Astrocyte (in vitro differentiated cells and primary cell): Measurements from ENCODE around the gene CAMK2G. TPM values are rescaled to one million over a fixed set of nuclear protein-coding genes. Genes with fewer than 3 reads are reported as not detected.

Experiments
- DNase-seq: peaks from one replicate; pipeline ENCODE4 v3.0.0-alpha.2; 2010; ENCODE audit warnings: low read depth
- FAIRE-seq: peaks from 2 replicates; lab custom pipeline; 2011; peaks lifted over from hg19 to GRCh38; lab: Jason Lieb, UNC
- H2AFZ ChIP-seq: 2 replicates; pipeline ENCODE4 v1.6.0; 2012; ENCODE audit warnings: low read depth, low read length, inconsistent platforms
- H3K27ac ChIP-seq: 2 replicates; pipeline ENCODE4 v1.5.1; 2011; ENCODE audit warnings: low read depth, low read length, inconsistent platforms
- H3K27me3 ChIP-seq: 2 replicates; pipeline ENCODE4 v1.6.0; 2011; ENCODE audit warnings: low read length, inconsistent platforms; ENCODE audit not compliant: insufficient read depth
- H3K36me3 ChIP-seq: 2 replicates; pipeline ENCODE4 v1.5.1; 2011; ENCODE audit warnings: low read length, inconsistent platforms; ENCODE audit not compliant: insufficient read depth
- H3K4me1 ChIP-seq: 2 replicates; pipeline ENCODE4 v1.5.1; 2011; ENCODE audit warnings: low read length, inconsistent platforms; ENCODE audit not compliant: insufficient read depth
- H3K4me2 ChIP-seq: 2 replicates; pipeline ENCODE4 v1.6.0; 2012; ENCODE audit warnings: low read length, inconsistent platforms
- H3K4me3 ChIP-seq: 2 replicates; pipeline ENCODE4 v1.5.1; 2011; ENCODE audit warnings: low read depth, mild to moderate bottlenecking, low read length, inconsistent platforms; ENCODE audit not compliant: insufficient read depth
- H3K79me2 ChIP-seq: 2 replicates; pipeline ENCODE4 v1.6.0; 2012; ENCODE audit warnings: mild to moderate bottlenecking, low read length, inconsistent platforms; ENCODE audit not compliant: insufficient read depth
- H3K9ac ChIP-seq: 2 replicates; pipeline ENCODE4 v1.6.0; 2012; ENCODE audit warnings: mild to moderate bottlenecking, low read length, inconsistent platforms
- H3K9me3 ChIP-seq: 2 replicates; pipeline ENCODE4 v1.5.1; 2012; ENCODE audit warnings: low read depth, mild to moderate bottlenecking, low read length, inconsistent platforms; ENCODE audit not compliant: insufficient read depth
- H4K20me1 ChIP-seq: 2 replicates; pipeline ENCODE4 v1.6.0; 2012; ENCODE audit warnings: low read length, inconsistent platforms; ENCODE audit not compliant: insufficient read depth
- H3K27ac Mint-ChIP-seq: one replicate; pipeline ENCODE4 v1.8.0; 2021; ENCODE audit warnings: mild to moderate bottlenecking, mixed read lengths; ENCODE audit not compliant: unreplicated experiment
- H3K27me3 Mint-ChIP-seq: one replicate; pipeline ENCODE4 v1.8.0; 2021; ENCODE audit warnings: low read depth, mixed read lengths; ENCODE audit not compliant: unreplicated experiment
- H3K36me3 Mint-ChIP-seq: one replicate; pipeline ENCODE4 v1.8.0; 2021; ENCODE audit warnings: low read depth, mixed read lengths; ENCODE audit not compliant: unreplicated experiment
- H3K4me1 Mint-ChIP-seq: one replicate; pipeline ENCODE4 v1.8.0; 2021; ENCODE audit warnings: low read depth, mixed read lengths; ENCODE audit not compliant: unreplicated experiment
- H3K4me3 Mint-ChIP-seq: one replicate; pipeline ENCODE4 v1.8.0; 2021; ENCODE audit warnings: mild to moderate bottlenecking, moderate library complexity, mixed read lengths; ENCODE audit not compliant: unreplicated experiment
- H3K9me3 Mint-ChIP-seq: one replicate; pipeline ENCODE4 v1.8.0; 2021; ENCODE audit warnings: mild to moderate bottlenecking, mixed read lengths; ENCODE audit not compliant: unreplicated experiment
- EZH2 ChIP-seq: IDR thresholded peaks from 2 replicates; pipeline ENCODE4 v1.6.1; 2012; ENCODE audit warnings: mild to moderate bottlenecking, low read length, inconsistent platforms; ENCODE audit not compliant: insufficient read depth
- total RNA-seq: library from RNA; stranded (reverse); gene quantifications from 2 replicates; pipeline ENCODE4 v1.2.1, GENCODE V29; 2021
- TF ChIP-seq, protein P1 (sequence below): IDR thresholded peaks from 2 replicates; pipeline ENCODE4 v1.5.1; 2011; ENCODE audit warnings: low read depth, mild to moderate bottlenecking, inconsistent platforms, low read length, moderate library complexity; ENCODE audit not compliant: insufficient read depth

The CAMK2G gene
- total RNA-seq, 1 donor from 2014 or later: 19.8 TPM

DNA sequence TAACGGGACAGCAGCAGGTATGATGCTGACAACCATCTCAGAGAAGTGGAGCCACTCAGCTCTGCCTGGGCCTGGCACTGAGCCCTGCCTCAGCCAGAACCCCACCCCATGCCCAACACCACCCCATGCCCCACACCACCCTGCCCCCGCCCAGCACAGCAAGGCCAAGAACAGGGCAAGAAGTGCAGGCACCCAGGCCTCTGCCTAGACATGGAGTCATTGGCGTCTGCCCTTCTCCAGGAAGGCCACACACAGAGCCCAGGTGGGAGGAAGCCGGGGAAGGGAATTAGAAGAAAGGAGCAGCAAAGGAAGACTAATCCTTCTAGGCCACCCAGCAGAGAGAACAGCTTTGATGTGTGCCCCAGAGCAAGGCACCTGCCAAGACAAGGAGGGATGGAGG, 18.9 kb downstream of the CAMK2G start:
- H2AFZ ChIP-seq: no peak overlapping the region
- peaks cover 71% of the 10 kb centered on the region for H4K20me1 ChIP-seq
- H3K4me2 ChIP-seq: no peak overlapping the region
- H3K27ac Mint-ChIP-seq: no peak overlapping the region
- H3K4me1 Mint-ChIP-seq: peaks cover 19% of the 10 kb centered on the region
- H3K36me3 ChIP-seq: peaks cover 3% of the 10 kb centered on the region
- no peak for TF ChIP-seq EZH2
- TF ChIP-seq, protein P1, sequence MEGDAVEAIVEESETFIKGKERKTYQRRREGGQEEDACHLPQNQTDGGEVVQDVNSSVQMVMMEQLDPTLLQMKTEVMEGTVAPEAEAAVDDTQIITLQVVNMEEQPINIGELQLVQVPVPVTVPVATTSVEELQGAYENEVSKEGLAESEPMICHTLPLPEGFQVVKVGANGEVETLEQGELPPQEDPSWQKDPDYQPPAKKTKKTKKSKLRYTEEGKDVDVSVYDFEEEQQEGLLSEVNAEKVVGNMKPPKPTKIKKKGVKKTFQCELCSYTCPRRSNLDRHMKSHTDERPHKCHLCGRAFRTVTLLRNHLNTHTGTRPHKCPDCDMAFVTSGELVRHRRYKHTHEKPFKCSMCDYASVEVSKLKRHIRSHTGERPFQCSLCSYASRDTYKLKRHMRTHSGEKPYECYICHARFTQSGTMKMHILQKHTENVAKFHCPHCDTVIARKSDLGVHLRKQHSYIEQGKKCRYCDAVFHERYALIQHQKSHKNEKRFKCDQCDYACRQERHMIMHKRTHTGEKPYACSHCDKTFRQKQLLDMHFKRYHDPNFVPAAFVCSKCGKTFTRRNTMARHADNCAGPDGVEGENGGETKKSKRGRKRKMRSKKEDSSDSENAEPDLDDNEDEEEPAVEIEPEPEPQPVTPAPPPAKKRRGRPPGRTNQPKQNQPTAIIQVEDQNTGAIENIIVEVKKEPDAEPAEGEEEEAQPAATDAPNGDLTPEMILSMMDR: no peak
- H3K9me3 ChIP-seq: no peaks in the 10 kb centered on the region
- no peak for DNase-seq
- H3K4me1 ChIP-seq: peaks cover 39% of the 10 kb centered on the region
- no peaks in the 10 kb centered on the region for H3K27me3 Mint-ChIP-seq
- H3K27ac ChIP-seq: no peak overlapping the region
- no peak for FAIRE-seq
- peak overlapping the region; percentile 40 for H3K4me3 Mint-ChIP-seq
- H3K79me2 ChIP-seq: no peaks in the 10 kb centered on the region
- H3K9me3 Mint-ChIP-seq: no peaks in the 10 kb centered on the region
- H3K36me3 Mint-ChIP-seq: peaks cover 25% of the 10 kb centered on the region
- H3K4me3 ChIP-seq: no peak overlapping the region
- H3K9ac ChIP-seq: no peak overlapping the region
- H3K27me3 ChIP-seq: no peaks in the 10 kb centered on the region

- TF ChIP-seq, protein P1: no peak
- no peak for TF ChIP-seq EZH2
- no peak overlapping the region for H3K4me3 Mint-ChIP-seq
- peaks cover 63% of the 10 kb centered on the region for H4K20me1 ChIP-seq
- no peaks in the 10 kb centered on the region for H3K9me3 Mint-ChIP-seq
- H3K36me3 ChIP-seq: peaks cover 3% of the 10 kb centered on the region
- FAIRE-seq (no peak), DNase-seq (no peak)
- H3K27me3 ChIP-seq: no peaks in the 10 kb centered on the region
- no peak overlapping the region for H3K9ac ChIP-seq
- H3K36me3 Mint-ChIP-seq: peaks cover 27% of the 10 kb centered on the region
- no peaks in the 10 kb centered on the region for H3K9me3 ChIP-seq
- H3K4me2 ChIP-seq: no peak overlapping the region
- H3K4me1 ChIP-seq: peaks cover 30% of the 10 kb centered on the region
- no peak overlapping the region for H3K27ac ChIP-seq
- peaks cover 19% of the 10 kb centered on the region for H3K4me1 Mint-ChIP-seq
- H3K27me3 Mint-ChIP-seq: no peaks in the 10 kb centered on the region
- no peaks in the 10 kb centered on the region for H3K79me2 ChIP-seq
- no peak overlapping the region for H2AFZ ChIP-seq
- H3K4me3 ChIP-seq: no peak overlapping the region
- no peak overlapping the region for H3K27ac Mint-ChIP-seq
Measured at GRCh38 chr10:73854310-73854709, 20.0 kb downstream of the CAMK2G start.

DNA sequence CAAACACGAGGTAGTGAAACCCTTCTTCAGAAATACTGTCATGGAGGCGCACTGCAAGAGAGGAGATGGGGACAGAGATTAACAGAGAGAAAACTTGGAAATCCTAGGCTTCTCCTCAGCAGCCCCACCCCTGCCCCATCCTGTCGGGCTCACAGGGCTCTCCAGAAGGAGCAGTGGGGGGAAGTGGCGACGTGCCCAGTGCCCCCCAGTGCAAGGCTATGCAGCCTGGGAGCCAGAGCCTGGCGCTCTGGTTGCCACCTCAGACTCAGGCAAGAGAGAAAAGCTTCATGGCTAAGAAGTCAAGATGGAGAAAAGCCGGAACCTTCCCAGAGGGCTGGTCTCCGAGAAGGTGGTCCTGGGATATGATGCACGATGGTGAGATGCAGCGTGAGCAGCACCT, 21.2 kb downstream of the CAMK2G start:
- Mint-ChIP-seq H3K4me1 (peaks cover 19% of the 10 kb centered on the region), H3K27ac (no peak overlapping the region), H3K9me3 (no peaks in the 10 kb centered on the region), H3K27me3 (no peaks in the 10 kb centered on the region), H3K36me3 (peaks cover 27% of the 10 kb centered on the region), H3K4me3 (no peak overlapping the region)
- no peak overlapping the region for H3K9ac ChIP-seq
- peaks cover 58% of the 10 kb centered on the region for H4K20me1 ChIP-seq
- no peaks in the 10 kb centered on the region for H3K9me3 ChIP-seq
- no peak overlapping the region for H3K27ac ChIP-seq
- H3K4me2 ChIP-seq: no peak overlapping the region
- no peak for FAIRE-seq
- H3K27me3 ChIP-seq: no peaks in the 10 kb centered on the region
- H2AFZ ChIP-seq: no peak overlapping the region
- H3K4me1 ChIP-seq: peaks cover 24% of the 10 kb centered on the region
- H3K4me3 ChIP-seq: no peak overlapping the region
- peaks cover 11% of the 10 kb centered on the region for H3K36me3 ChIP-seq
- no peaks in the 10 kb centered on the region for H3K79me2 ChIP-seq
- no peak for TF ChIP-seq EZH2
- TF ChIP-seq, protein P1: no peak
- DNase-seq: no peak
